NT2/D1 (cell line): ENCODE results near the gene DCDC1.
"Not testable (repeated sequence)": the region's sequence is repeated elsewhere in the genome, so short reads cannot be mapped to it uniquely, and the experiment has no call there.

Experiments used
- DNase-seq: peaks from one replicate; pipeline ENCODE4 v3.0.0-alpha.2; 2011; ENCODE audit warnings: low read depth, low spot score
- H3K27me3 ChIP-seq: 2 replicates; pipeline ENCODE4 v1.6.0; 2011; ENCODE audit warnings: mild to moderate bottlenecking; ENCODE audit not compliant: insufficient read length, insufficient read depth
- H3K36me3 ChIP-seq: 2 replicates; pipeline ENCODE4 v1.6.1; 2011; ENCODE audit warnings: mild to moderate bottlenecking, low read length, mixed read lengths; ENCODE audit not compliant: insufficient read depth, insufficient read length
- H3K4me1 ChIP-seq: 2 replicates; pipeline ENCODE4 v1.5.1; 2011; ENCODE audit not compliant: insufficient read depth, insufficient read length
- H3K4me3 ChIP-seq: 2 replicates; pipeline ENCODE4 v1.5.1; 2011; ENCODE audit warnings: low read depth; ENCODE audit not compliant: insufficient read length
- H3K9ac ChIP-seq: 2 replicates; pipeline ENCODE4 v1.6.0; 2011; ENCODE audit warnings: low read depth; ENCODE audit not compliant: insufficient read length
- H3K9me3 ChIP-seq: 2 replicates; pipeline ENCODE4 v1.5.1; 2011; ENCODE audit warnings: mild to moderate bottlenecking, low read length; ENCODE audit not compliant: insufficient read depth
- SUZ12 ChIP-seq: IDR thresholded peaks from 2 replicates; pipeline ENCODE4 v1.6.1; 2011; ENCODE audit not compliant: insufficient read length, insufficient read depth; ENCODE audit errors: extremely low read depth
- YY1 ChIP-seq: IDR thresholded peaks from 2 replicates; pipeline ENCODE4 v1.6.1; 2011; ENCODE audit not compliant: insufficient read length, insufficient read depth
- ZNF274 ChIP-seq: IDR thresholded peaks from 2 replicates; pipeline ENCODE4 v1.6.1; 2011; ENCODE audit warnings: mild to moderate bottlenecking, low read depth, low read length

The DCDC1 gene

DNA sequence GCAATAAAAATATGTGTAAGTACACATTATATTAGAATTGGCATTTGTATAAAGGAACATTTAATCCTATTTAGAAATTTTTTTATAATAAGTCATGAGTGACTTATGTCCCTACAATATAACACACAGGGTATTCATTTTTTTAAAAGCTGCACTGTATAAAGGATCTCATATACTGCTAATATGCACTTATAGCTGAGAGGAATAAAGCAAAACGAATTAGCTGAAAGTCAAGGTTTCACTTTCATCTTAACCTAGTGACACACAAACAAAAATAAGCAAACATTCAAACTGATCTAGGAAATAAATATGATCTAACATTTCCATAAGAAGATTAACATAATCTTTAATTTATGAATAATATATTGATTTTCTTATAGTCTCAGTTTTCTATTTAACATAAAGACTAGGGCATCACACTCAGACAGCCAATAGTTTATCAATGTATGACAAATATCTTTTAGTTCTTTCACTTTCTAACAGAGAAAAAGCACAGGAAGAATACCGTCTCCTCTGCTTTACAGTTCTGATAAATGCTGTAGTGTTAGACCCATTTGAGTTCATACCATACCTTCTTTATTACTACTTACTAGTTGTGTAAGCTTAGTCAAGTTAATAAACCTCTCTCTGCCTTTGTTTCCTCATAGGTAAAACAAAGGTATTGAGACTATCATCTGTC lies 42.9 kb downstream of the DCDC1 start:
- Histone ChIP-seq H3K4me3 (no peak overlapping the region), H3K36me3 (no peaks in the 10 kb centered on the region), H3K4me1 (no peaks in the 10 kb centered on the region), H3K9ac (no peak overlapping the region), H3K9me3 (peaks cover 4% of the 10 kb centered on the region; the same call in 1 of the 2 replicates), H3K27me3 (no peaks in the 10 kb centered on the region)
- TF ChIP-seq ZNF274 (no peak), SUZ12 (no peak), YY1 (no peak)
- DNase-seq: no peak

DNA sequence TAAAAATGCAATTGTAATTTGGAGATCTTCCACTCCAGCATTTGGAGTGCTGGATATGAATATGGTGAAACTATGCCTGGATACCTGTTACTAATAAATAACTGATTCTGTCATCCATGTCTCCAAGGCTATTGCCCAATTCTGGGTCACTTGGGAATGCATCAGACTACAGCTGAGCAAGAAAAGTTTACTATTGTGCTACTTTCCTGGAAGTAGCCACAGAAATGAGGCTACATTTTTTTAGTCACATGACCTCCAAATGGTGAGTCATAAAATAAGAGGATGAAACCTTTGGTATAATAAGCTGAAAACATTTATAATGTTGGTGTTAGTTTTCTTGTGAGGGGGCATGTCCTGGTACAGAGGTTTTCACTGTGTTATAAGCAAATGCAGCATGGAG lies 44.4 kb downstream of the DCDC1 start:
- no peak overlapping the region for H3K4me3 ChIP-seq
- no peak for TF ChIP-seq ZNF274
- TF ChIP-seq SUZ12: no peak
- TF ChIP-seq YY1: no peak
- no peak for DNase-seq

GRCh38 chr11:31323145-31323544 lies 46.4 kb downstream of the DCDC1 start:
- Histone ChIP-seq H3K9me3 (peaks cover 5% of the 10 kb centered on the region; the same call in 1 of the 2 replicates), H3K4me3 (no peak overlapping the region), H3K4me1 (no peaks in the 10 kb centered on the region), H3K9ac (no peak overlapping the region), H3K27me3 (no peaks in the 10 kb centered on the region), H3K36me3 (no peaks in the 10 kb centered on the region)
- TF ChIP-seq YY1 (no peak), ZNF274 (no peak), SUZ12 (no peak)
- DNase-seq: no peak

More for the DNA sequence above, 44.4 kb downstream of the DCDC1 start:
- H3K27me3 ChIP-seq: no peaks in the 10 kb centered on the region
- peaks cover 5% of the 10 kb centered on the region; the same call in 1 of the 2 replicates for H3K9me3 ChIP-seq
- no peak overlapping the region for H3K9ac ChIP-seq
- no peaks in the 10 kb centered on the region for H3K36me3 ChIP-seq
- no peaks in the 10 kb centered on the region for H3K4me1 ChIP-seq

DNA sequence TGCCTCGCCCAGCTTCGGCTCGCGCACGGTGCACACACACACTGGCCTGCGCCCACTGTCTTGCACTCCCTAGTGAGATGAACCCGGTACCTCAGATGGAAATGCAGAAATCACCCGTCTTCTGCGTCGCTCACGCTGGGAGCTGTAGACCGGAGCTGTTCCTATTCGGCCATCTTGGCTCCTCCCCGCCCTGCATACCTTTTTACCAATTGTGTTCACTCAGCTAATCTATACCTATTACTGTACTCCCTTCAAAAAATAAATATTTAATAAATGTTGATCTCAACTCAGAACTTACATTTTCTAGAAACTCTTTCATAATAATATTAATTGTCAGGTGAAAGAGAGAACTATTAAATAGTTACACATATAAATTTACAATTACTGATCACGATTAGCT lies 48.0 kb downstream of the DCDC1 start:
- not testable (repeated sequence) for DNase-seq, H3K4me1 ChIP-seq, H3K27me3 ChIP-seq, H3K36me3 ChIP-seq, H3K4me3 ChIP-seq, H3K9ac ChIP-seq, H3K9me3 ChIP-seq

- no peaks in the 10 kb centered on the region for H3K36me3 ChIP-seq
- TF ChIP-seq ZNF274: no peak
- no peak for TF ChIP-seq SUZ12
- TF ChIP-seq YY1: no peak
- H3K9ac ChIP-seq: no peak overlapping the region
- no peaks in the 10 kb centered on the region for H3K4me1 ChIP-seq
- no peaks in the 10 kb centered on the region for H3K9me3 ChIP-seq
- DNase-seq: no peak
- H3K4me3 ChIP-seq: no peak overlapping the region
- no peaks in the 10 kb centered on the region for H3K27me3 ChIP-seq
These were observed 65.8 kb downstream of the DCDC1 start for GRCh38 chr11:31303644-31304180.

DNA sequence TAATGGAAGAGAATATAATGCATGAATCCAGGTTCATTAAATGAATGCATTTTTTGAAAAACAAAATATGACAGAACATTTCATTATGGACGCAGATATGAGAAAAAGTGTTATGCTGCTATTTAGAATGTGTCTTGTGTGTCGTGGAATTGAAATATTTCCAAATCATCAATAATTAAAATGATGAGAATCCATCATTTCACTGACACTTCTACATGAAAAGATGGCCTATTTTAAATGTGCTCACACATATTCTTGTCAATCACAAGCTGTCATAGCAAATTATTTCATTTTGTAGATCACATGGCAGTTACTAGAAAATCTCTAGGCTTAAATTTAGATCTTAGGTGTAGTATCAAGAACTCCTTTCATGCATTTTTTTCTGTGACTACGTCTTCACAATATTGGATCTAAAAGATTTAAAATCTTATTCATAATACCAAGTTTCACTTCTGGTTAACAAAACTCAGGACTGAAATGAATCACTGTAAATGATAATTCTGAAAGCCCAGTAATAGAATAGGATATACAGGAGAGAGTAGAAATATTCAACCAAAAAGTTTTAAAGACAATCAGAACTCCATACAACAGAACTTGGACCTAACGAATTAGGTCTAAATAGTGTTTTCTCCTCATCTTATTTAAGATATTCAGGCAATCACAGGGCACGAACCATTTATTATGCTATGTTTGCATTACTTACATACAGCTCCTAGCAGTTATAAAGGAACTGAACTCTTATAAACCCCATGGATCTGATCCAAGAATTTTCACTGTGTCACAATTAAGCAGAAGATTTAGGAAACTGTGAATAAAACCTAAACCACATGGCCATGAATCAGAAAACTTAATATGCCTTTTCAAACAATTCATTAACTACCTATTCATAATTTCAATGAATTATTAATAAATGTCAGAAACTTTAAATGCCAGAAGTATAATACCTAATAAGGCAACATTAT lies 67.7 kb downstream of the DCDC1 start:
- H3K9me3 ChIP-seq: no peaks in the 10 kb centered on the region
- no peak for TF ChIP-seq YY1
- no peak for TF ChIP-seq ZNF274
- no peak for TF ChIP-seq SUZ12
- H3K36me3 ChIP-seq: no peaks in the 10 kb centered on the region
- no peak overlapping the region for H3K9ac ChIP-seq
- DNase-seq: no peak
- no peak overlapping the region for H3K4me3 ChIP-seq
- H3K4me1 ChIP-seq: no peaks in the 10 kb centered on the region
- H3K27me3 ChIP-seq: no peaks in the 10 kb centered on the region

DNA sequence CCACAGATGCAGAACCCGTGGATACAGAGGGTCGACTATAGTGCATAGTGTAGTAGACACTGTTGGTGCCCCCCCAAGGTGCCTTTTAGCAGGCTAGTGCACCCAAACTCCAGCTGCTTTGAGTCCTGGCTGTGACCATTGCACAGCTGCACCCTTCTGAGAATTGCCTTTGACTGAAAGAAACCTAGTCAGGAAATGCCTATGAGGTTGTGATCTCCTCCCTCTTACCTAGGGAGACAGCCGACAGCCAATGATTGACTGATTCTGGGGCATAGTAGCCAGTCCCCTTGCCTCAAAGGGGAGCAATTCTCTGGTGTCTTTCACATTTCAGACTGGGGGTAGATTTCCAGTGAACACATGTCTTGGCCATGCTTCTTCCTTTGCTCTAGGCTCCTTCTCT lies 74.2 kb downstream of the DCDC1 start:
- Histone ChIP-seq H3K4me3 (no peak overlapping the region), H3K9ac (no peak overlapping the region), H3K9me3 (no peaks in the 10 kb centered on the region), H3K36me3 (no peaks in the 10 kb centered on the region), H3K4me1 (no peaks in the 10 kb centered on the region), H3K27me3 (no peaks in the 10 kb centered on the region)
- DNase-seq: no peak
- no peak for TF ChIP-seq YY1
- no peak for TF ChIP-seq ZNF274
- no peak for TF ChIP-seq SUZ12

DNA sequence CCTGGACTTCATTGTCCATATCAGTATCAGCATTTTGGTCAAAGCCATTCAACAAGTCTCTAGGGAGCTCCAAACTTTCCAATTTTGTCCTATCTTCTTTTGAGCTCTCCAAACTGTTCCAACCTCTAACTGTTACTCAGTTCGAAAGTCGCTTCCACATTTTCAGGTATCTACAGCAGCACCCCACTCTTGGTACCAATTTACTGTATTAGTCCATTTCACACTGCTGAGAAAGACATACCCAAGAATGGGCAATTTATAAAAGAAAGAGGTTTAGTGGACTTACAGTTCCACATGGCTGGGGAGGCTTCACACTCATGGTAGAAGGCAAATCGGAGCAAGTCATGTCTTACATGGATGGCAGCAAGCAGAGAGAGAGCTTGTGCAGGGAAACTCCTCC lies 96.0 kb downstream of the DCDC1 start:
- not testable (repeated sequence) for H3K9me3 ChIP-seq, H3K27me3 ChIP-seq, H3K4me1 ChIP-seq, H3K4me3 ChIP-seq, DNase-seq, H3K36me3 ChIP-seq, H3K9ac ChIP-seq
